COLO668 (cell line): Measurements from ENCODE around the gene MSI1.

Experiments
- DNase-seq: peaks from one replicate; lab custom pipeline; 2025; ENCODE audit not compliant: unreplicated experiment; lab: John Stamatoyannopoulos, UW

MSI1 gene

GRCh38 chr12:120377611-120378010, 8.6 kb upstream of the MSI1 start:
- no peak for DNase-seq

GRCh38 chr12:120376934-120377572, 8.1 kb upstream of the MSI1 start:
- DNase-seq = no peak

GRCh38 chr12:120376416-120376815, 7.5 kb upstream of the MSI1 start:
- no peak for DNase-seq

DNA sequence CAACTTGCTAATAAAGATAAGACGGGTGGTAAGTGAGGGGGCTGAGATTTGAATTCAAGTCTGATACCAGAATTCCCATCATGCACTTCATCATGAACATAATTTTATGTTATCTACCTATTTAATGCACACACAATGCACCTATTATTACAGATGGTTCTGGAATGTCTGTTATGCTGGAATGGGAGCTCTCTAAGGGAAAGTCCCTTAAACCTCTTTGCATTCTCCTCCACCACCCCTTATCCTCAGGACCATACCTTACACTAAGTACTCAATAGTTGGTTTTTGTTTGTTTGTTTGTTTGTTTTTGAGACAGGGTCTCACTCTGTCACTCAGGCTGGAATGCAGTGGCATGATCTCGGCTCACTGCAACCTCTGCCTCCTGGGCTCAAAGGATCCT, 7.0 kb upstream of the MSI1 start:
- no peak for DNase-seq

DNA sequence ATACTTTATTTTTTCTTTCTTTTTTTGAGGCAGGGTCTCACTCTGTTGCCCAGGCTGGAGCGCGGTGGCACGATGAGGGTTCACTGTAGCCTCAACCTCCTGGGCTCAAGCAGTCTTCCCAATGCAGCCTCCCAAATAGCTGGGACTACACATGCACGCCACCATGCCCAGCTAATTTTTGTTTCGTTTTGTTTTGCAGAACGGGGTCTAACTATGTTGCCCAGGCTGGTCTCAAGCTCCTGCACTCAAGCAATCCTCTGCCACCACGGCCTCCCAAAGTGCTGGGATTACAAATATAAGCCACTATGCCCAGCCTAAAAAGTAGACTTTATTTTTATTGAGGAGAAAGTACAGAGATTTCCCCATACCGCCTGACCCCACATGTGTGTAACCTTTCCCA, 4.7 kb upstream of the MSI1 start:
- DNase-seq = no peak

DNA sequence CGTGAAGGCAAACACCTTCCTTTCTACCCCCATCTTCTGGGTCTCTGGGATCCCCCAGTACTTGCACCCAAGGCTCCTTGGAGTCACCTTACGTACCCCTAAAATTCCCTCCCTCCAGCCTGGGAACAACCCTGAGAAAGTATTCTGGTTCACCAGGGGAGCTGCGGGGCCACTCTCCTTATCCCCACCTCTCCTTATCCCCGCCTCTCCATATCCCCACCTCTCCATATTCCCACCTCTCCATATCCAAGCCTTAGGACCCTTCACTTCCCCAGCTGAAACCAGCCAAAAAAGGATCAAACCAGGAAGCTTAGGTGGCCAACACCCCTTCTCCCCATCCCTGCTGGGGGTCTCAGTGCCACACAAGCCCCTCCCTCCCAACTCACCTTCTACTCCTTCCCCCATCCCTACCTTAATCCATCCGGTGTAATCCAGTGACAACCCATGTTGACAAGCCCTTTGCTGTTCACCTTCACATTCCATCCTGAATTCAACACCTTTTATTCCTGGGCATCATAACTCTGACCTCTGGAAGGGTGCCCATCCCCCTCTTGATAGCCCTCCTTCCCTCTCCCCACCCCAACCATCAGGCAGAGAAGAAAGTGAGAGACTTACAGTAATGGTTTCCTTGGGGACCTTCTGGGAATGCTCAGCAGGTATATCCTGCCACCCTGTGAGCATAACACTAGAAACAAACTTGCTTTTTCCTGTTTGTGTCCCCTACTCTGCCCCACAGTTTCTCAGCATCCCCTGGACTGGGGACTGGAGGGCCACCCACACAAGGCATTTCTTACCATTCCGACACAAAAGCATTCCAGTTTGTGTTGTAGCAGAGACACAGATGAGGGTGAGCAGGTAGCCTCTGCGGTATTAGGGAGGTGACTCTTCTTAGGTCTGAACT, 1.6 kb upstream of the MSI1 start:
- DNase-seq = no peak

GRCh38 chr12:120369603-120370342, 809 bp upstream of the MSI1 start:
- no peak for DNase-seq

- DNase-seq = no peak
Measured at GRCh38 chr12:120367924-120368788, 808 bp downstream of the MSI1 start.

DNA sequence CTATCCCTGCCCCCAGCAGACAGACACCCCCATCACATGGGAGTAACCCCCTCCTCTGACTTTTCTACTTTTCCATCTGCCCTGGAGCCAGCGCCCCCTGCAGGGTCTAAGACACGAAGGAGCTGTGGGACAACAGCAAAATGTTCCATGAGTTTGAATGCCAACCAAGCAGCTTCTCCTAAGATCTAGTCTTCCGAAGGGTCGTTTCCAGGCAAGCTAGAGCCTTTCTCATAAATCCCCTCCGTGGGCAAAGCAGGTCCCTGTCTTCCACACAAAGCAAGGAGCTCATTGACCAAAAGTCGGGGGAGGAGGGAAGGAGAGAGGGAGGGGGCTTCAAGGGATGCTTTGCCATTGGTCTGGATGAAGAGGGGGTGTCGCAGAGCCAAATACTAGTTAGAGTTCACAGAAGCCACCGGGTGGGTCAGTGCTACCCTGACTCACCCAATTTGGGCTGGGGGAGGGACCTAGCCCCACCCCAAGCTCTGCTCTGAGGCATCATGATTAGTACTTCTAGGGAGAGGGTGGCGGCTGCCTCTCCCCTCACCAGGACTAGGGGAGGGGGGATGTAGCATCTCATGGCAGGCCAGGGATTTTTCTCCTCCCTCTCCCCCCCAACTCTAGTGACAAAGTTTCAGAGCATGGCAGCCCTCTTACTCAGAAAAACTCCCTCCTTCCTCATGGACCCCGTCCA, 1.6 kb downstream of the MSI1 start:
- no peak for DNase-seq

GRCh38 chr12:120366845-120367232, 2.1 kb downstream of the MSI1 start:
- no peak for DNase-seq

DNA sequence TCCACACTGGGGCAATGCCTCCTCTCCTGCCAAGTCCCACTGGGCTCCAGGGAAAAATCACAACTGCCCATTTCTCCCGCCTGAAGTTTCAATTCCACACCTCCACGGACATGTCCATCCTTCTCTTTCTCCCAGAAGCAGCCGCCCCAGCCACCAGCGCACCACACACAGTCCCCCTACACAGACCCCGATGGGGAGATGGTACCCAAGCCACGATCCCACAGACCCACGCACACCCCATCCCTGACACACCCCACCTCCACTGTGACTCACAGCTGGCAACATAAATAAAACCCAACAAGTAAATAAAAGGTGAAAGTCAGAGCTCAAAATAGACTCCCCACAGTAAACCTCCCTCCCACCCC, 2.6 kb downstream of the MSI1 start:
- no peak for DNase-seq

DNA sequence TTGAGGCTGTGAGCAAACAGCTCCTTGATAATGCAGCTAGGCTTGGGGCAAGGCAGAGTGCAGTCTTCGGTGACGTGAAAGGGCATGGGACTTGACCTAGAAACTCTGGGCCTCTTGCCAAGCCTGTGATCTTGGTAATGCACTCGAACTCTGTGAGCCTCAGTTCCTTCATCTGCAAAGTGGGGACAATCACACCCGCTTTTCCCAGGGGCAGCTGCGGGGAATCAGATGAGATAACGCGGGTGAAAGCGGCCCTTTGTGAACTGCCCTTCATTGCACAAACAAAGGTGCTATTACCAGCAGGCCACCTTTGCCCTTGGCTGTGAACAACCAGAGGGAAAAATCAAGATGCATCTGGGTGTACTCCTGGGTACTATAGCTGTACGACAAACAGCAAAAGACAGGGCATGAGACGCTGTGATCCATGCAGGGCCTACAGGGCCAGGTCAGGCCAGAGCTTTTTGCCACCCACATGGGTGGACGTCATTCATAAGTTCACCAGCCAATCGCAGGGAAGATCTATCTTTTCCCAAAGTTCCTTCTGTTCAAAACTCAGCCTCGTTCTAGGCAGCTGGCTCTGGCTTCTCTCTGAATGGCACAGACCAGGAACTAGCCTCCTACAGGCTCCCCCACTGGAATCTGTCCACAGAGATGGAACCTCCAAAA, 3.2 kb downstream of the MSI1 start:
- no peak for DNase-seq

DNA sequence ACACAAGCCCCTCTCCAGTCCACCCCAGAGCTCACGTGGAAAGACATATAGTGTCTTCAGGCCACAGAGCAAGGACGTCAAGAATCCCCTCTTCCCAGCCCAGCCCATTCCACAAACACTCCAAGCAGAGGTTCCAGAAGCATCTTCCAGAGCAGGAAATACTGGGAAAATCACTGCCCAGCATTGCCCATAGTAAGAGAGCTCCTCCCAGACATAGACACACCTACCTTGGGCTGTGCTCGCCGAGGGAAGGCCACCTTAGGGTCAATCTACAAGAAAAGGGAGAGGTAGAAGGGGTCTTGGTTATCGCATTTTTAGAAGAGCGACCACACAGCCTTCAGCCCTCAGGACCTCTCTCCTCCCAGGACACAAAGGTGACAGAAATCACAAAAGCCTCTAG, 4.5 kb downstream of the MSI1 start:
- no peak for DNase-seq

DNA sequence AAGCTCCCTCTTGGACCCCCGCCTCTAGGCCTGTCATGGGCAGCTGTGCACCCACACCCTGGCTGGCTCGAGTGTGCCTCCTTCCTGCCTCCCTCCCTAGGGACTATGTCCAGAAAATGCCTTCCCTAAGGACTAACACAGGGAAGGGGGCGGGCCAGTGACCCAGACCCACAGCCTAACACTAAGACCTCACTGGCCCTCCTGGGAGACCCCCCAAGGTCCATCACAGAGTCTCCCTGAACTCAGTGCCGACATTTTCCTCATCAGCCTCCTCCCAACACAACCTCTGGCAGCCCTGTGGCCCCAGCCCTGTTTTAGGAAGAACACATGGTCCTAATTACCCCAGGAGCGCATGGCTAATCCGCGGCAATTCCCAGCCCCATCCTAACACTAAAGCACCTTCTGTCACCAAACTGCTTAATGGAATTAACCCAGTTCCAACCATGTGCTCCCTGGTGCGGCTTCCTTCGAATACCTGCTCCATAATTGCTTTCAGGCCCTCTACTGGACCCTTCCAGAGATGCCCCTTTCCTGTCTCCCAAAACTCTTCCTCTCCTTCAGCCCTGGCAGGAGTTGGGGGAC, 5.6 kb downstream of the MSI1 start:
- DNase-seq = no peak

GRCh38 chr12:120362516-120363273, 6.3 kb downstream of the MSI1 start:
- DNase-seq = peak; percentile 17

DNA sequence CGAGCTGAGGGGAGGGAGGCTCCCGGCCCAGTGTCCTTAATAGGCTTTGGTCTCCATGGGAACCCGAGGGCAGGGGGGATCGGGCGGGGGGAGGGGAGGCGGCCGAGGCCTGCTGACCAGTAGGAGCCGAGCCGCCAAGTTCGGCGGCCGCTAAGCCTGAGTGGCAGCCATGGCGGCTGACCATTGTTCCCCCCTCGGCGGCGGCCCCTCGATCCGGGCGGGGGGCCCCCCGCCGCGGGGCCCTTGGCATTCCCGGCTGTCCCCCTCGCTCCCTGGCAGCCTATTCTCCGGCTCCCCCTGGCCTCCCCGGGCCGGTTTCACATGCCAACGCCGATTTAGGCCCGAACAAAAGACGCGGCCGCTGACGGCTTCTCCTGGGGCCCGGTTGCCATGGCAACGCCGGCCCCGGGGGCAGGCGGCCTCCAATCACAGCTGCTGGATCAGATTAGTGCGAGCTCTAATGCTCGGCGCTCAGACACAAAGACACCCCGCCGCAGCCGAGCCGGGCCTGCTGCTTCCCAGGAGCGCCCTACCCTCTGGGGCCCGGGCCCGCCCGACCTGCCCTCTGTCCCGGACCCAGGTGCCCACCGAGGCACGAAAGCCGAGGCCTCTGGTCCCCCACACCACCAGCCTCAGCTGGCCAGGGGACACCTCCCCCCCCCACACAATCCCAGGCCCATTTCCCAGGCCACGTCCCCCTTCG, 7.3 kb downstream of the MSI1 start:
- DNase-seq = peak; percentile 95

DNA sequence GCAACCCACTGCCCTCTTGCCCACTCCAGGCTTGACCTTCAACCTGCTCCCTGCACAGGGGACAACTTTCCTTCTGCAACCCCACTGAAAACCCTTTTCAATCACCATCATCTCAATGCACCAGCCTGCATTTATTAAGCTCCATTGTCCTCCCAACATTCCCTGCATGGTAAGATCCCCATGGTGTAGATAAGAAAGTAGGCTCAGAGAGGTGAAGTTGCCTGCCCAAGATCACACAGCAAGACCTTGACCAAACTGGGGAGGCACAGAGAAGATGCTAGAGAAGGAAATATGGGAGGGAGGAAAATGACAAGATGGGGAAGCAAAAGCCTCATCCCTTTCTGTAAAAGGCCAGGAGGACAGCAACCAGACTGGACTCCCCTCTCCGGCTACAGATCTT, 9.8 kb downstream of the MSI1 start:
- no peak for DNase-seq

- peak; percentile 14 for DNase-seq
Measured at GRCh38 chr12:120358412-120359100, 10.4 kb downstream of the MSI1 start.
